HG03135 (cell line): ENCODE data around the gene GDAP2.

ENCODE experiments used
- ATAC-seq: cut with Tn5 transposase; IDR thresholded peaks from one replicate; pipeline ENCODE4 v1.9.1; 2021; ENCODE audit warnings: mild to moderate bottlenecking, moderate library complexity; ENCODE audit not compliant: unreplicated experiment

The GDAP2 gene

DNA sequence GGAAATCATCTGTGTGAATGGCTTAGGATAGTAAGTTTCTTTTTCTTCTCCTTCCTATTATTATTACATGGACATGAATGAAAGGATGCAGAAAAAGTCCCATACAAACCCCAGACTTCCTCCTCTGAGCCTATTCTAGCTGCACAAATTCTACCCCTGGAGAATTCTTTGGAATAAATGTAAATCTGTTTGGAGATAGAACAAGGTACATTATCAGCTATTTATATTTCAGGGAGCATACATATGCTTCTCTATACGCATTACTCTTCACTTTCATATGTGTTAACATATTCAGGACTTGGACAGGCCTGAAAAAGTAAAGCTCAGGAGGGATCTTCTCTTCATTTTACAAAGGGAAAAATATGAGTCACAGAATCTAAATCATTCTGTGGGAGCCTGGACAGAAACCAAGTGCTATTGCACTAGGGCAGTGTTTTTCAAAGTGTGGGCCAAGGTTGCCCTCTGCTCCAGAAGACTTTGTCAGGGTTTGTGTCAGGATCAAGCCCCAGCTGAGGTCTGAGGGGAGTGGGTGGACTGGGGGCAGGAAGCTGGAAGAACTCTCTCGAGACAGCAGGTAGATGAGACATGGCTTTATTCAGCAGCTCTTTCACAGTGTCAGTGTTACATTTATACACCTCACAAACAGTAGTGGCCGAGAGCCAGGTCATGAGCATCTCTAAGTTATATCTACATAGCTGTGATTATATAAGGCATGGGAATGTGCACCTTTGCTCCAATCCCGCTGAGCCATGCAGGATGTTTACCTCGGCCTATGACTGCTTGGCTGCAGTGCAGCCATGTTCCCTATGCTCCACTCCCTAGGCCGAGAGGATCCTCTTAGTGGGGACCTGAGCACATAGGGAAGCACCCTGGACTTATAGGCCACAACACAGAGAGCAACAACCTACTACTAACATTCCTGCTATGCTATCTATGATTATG is 114.3 kb downstream of the GDAP2 start:
- ATAC-seq: no peak
